Esophagus muscularis mucosa (tissue), 4 donors: ENCODE measurements around the gene RAP2A. TPM values are rescaled to one million over a fixed set of nuclear protein-coding genes. Genes with fewer than 3 reads are reported as not detected.

Experiments used
- DNase-seq: peaks from one replicate; pipeline ENCODE4 v3.0.0-alpha.2; 2017; ENCODE audit errors: extremely low spot score
- H3K27ac ChIP-seq, 4 donors: fragments of 200-600 bp; sonication (generic); replicated peaks in 1 of 4; 1 replicate in 3 of 4; 2 replicates in 1 of 4; pipeline ENCODE4 v1.5.1; 2016 to 2019; ENCODE audit warnings: mild to moderate bottlenecking in 1 of 4
- H3K27me3 ChIP-seq, 4 donors: fragments of 200-600 bp; sonication (generic); one replicate each; pipeline versions ENCODE4 v1.5.1 to v1.6.0; 2016 to 2019
- H3K36me3 ChIP-seq, 4 donors: fragments of 200-600 bp; sonication (generic); one replicate each; pipeline ENCODE4 v1.5.1; 2016 to 2019
- H3K4me1 ChIP-seq, 4 donors: fragments of 200-600 bp; sonication (generic); one replicate each; pipeline ENCODE4 v1.5.1; 2016 to 2019
- H3K4me3 ChIP-seq, 4 donors: fragments of 200-600 bp; sonication (generic); 1 replicate in 2 of 4; 2 replicates in 2 of 4; pipeline ENCODE4 v1.5.1; 2016 to 2019; ENCODE audit warnings: mild to moderate bottlenecking in 4 of 4, moderate library complexity in 1 of 4
- H3K9me3 ChIP-seq, 4 donors: fragments of 200-600 bp; sonication (generic); 1 replicate in 3 of 4; 2 replicates in 1 of 4; pipeline ENCODE4 v1.5.1; 2016 to 2019
- EP300 ChIP-seq: sonication (generic); formaldehyde crosslinking; IDR thresholded peaks from one replicate; pipeline ENCODE4 v1.6.1; 2017; ENCODE audit warnings: antibody characterized with exemption
- POLR2A ChIP-seq: fragments of 450-650 bp; IDR thresholded peaks from one replicate; pipeline ENCODE4 v1.6.1; 2017; ENCODE audit warnings: antibody characterized with exemption, moderate library complexity, mild to moderate bottlenecking, low read depth
- POLR2AphosphoS5 ChIP-seq, 2 donors: sonication (generic); formaldehyde crosslinking; IDR thresholded peaks; one replicate each; pipeline ENCODE4 v1.6.1; 2017; ENCODE audit warnings: antibody characterized with exemption in 2 of 2
- WGBS: methylation state at CpG from one replicate; pipeline ENCODE4 v1.1.5; 2018; 5-methylcytosine and 5-hydroxymethylcytosine counted together
- intact Hi-C: fragments of 100-400 bp; cut with DNase I; formaldehyde crosslinking; loops from one replicate; pipeline ENCODE4 v1.15.1; 2023
- total RNA-seq, 4 donors: library from RNA; depleted of rRNA; stranded (reverse); fragments of >200 nt; gene quantifications; one replicate each; pipeline versions ENCODE4 v1.1.0 to v1.2.1, GENCODE V29; 2016
- TF ChIP-seq, protein P1 (sequence below), 3 experiments: fragments of 200-600 bp in 2 of 3; fragments of 450-650 bp in 1 of 3; sonication (generic) in 2 of 3; IDR thresholded peaks; one replicate each; pipeline ENCODE4 v1.5.1; 2017 to 2019; ENCODE audit warnings: antibody characterized with exemption in 3 of 3, mild to moderate bottlenecking in 2 of 3, moderate library complexity in 1 of 3

Gene RAP2A
- total RNA-seq, 4 donors from 2014 or later = 24.1 to 27.8 (median 26.0) TPM

DNA sequence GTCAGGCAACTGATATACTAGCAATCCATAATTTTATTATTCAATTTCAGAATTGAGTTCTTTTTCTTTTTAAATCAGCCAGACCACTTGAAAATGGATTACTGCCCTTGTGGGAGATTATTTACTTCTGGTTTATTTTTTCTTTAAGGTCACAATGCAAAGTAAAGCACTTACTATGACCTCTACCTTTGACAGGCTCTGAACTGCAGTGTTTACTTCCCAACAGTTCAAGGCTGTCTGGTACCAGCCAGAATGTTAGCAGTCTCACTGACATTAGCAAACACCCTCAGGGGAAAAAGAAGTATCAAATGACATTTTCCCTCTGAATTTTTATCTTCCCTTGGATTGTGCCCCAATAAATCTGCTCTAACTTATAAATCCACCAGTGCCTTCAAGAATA, 57.5 kb downstream of the RAP2A start:
- TF ChIP-seq EP300 (no peak), POLR2A (no peak), POLR2AphosphoS5 (IDR thresholded peaks at IDR 0.05) (no peak)
- TF ChIP-seq, protein P1, sequence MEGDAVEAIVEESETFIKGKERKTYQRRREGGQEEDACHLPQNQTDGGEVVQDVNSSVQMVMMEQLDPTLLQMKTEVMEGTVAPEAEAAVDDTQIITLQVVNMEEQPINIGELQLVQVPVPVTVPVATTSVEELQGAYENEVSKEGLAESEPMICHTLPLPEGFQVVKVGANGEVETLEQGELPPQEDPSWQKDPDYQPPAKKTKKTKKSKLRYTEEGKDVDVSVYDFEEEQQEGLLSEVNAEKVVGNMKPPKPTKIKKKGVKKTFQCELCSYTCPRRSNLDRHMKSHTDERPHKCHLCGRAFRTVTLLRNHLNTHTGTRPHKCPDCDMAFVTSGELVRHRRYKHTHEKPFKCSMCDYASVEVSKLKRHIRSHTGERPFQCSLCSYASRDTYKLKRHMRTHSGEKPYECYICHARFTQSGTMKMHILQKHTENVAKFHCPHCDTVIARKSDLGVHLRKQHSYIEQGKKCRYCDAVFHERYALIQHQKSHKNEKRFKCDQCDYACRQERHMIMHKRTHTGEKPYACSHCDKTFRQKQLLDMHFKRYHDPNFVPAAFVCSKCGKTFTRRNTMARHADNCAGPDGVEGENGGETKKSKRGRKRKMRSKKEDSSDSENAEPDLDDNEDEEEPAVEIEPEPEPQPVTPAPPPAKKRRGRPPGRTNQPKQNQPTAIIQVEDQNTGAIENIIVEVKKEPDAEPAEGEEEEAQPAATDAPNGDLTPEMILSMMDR (IDR thresholded peaks at IDR 0.05) = no peak
- intact Hi-C loops = no loop called here
- no peaks in the 10 kb centered on the region for H3K4me1 ChIP-seq
- H3K27ac ChIP-seq = no peak overlapping the region
- no peaks in the 10 kb centered on the region for H3K36me3 ChIP-seq
- DNase-seq = no peak
- no peak overlapping the region for H3K4me3 ChIP-seq
- H3K9me3 ChIP-seq = peaks cover 0 to 12% (median 4%) of the 10 kb centered on the region in 4 donors
- no peaks in the 10 kb centered on the region for H3K27me3 ChIP-seq

DNA sequence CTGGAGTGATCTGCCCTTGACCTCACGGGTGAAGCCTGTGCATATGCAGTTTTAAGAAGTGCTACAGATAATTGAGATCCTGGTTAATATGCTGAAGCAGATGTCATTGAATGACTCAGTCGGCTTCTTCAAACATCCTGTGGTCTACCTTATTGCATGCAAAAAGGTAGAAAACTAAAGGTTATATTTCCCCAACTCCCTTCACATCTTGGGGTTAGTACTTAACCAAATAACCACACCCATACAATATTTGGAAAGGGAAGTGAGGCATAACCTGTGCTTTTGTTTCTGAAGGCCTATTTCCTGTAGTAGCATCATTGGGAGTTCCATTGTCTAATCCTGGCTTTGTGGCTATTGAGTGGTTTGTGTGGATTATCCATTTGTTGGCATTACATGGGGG, 58.3 kb downstream of the RAP2A start:
- no peak overlapping the region for H3K27ac ChIP-seq
- DNase-seq = no peak
- no peaks in the 10 kb centered on the region for H3K4me1 ChIP-seq
- H3K9me3 ChIP-seq = peaks cover 0 to 12% (median 4%) of the 10 kb centered on the region in 4 donors
- TF ChIP-seq EP300 = no peak
- 97% methylated on average over 2 of the region's 2 CpGs for WGBS
- H3K27me3 ChIP-seq = no peaks in the 10 kb centered on the region
- intact Hi-C loops = no loop called here
- no peaks in the 10 kb centered on the region for H3K36me3 ChIP-seq
- H3K4me3 ChIP-seq = no peak overlapping the region

DNA sequence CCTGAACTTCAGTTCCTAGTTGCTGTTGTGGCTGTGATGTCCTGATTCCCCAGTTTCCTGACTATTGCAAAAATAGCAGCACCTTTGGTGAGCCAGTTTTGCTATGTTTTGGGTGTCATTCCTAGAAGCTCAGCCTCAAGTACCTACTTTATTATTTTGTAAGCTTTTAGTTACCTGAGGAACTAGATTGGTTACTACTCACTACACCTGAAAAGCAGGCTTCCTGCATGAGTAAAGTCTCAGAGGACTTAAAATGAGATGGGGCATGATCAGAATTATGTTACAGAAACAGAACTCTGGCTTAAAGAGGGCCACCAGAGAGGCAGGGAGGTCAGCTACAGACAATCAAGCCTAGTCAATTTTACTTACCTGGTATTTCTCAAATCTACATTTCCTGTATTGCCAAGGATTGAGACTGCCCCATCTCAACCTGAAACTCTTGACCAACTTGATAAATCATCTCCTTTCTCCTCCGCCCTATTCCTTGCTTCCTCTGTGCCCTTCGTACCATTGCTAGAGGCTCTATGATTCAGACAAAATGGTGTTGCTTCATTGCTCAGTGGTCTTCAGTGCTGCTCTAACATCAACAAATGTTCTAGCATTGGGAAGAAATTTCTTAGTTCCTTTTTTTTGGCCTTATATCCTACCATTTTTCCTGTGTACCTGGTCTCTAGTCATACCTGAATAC, 58.9 kb downstream of the RAP2A start:
- TF ChIP-seq POLR2AphosphoS5 (IDR thresholded peaks at IDR 0.05) (no peak), EP300 (no peak), POLR2A (no peak)
- TF ChIP-seq, protein P1 (IDR thresholded peaks at IDR 0.05) = no peak
- DNase-seq = no peak
- Histone ChIP-seq H3K4me1 (no peaks in the 10 kb centered on the region), H3K36me3 (no peaks in the 10 kb centered on the region), H3K27me3 (no peaks in the 10 kb centered on the region), H3K4me3 (no peak overlapping the region), H3K9me3 (peaks cover 0 to 12% (median 4%) of the 10 kb centered on the region in 4 donors), H3K27ac (no peak overlapping the region)
- intact Hi-C loops = no loop called here
- 100% methylated on average over 2 of the region's 2 CpGs for WGBS

DNA sequence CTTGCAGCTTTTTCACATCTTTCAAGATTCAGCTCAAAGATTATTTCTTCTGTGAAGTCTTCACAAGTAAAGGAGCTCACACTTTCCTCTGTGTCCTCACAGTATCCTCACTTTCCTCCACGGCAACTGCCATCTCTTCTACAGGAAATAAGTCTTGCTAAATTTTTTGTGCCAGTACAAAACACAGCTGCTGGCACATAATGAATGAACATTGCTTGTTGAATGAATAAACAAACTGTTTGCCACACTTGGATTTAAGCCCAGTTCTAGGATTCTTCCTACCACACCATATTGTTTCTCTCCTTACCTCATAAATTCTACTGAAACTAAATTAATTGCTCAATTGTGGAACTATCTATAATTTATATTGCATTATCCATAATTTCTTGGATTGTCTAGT, 59.5 kb downstream of the RAP2A start:
- Histone ChIP-seq H3K9me3 (peaks cover 0 to 12% (median 4%) of the 10 kb centered on the region in 4 donors), H3K27me3 (no peaks in the 10 kb centered on the region), H3K27ac (no peak overlapping the region), H3K4me1 (no peaks in the 10 kb centered on the region), H3K4me3 (no peak overlapping the region), H3K36me3 (no peaks in the 10 kb centered on the region)
- WGBS = 74% methylated on average over 1 of the region's 1 CpG
- TF ChIP-seq POLR2A (no peak), EP300 (no peak), POLR2AphosphoS5 (IDR thresholded peaks at IDR 0.05) (no peak)
- TF ChIP-seq, protein P1 (IDR thresholded peaks at IDR 0.05) = no peak
- intact Hi-C loops = no loop called here
- no peak for DNase-seq

DNA sequence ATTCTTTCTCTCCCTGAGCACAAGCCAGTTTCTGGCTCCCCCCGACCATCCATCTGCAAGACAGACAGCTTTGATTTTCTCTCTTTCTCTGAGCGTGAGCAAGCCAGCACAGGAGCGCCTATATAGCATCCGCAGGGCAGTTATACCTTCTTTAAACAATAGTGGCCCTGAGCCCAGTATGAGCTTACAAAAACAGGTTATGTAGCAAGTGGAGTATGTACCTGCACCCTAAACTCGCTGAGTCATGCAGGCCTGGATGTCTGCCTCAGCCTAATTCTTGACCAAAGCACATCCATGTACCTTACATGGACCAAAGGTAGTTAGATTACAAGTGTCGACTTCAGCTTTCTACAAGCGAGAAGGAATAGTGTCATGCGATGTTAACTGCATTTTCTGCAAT, 61.7 kb downstream of the RAP2A start:
- 79% methylated on average over 8 of the region's 8 CpGs for WGBS
- Histone ChIP-seq H3K4me1 (no peaks in the 10 kb centered on the region), H3K36me3 (no peaks in the 10 kb centered on the region), H3K4me3 (no peak overlapping the region), H3K9me3 (peaks cover 0 to 7% (median 2%) of the 10 kb centered on the region in 4 donors), H3K27me3 (no peaks in the 10 kb centered on the region), H3K27ac (no peak overlapping the region)
- no peak for DNase-seq
- intact Hi-C loops = no loop called here
- no peak for TF ChIP-seq EP300
- no peak for TF ChIP-seq POLR2AphosphoS5 (IDR thresholded peaks at IDR 0.05)
- TF ChIP-seq POLR2A = no peak
- TF ChIP-seq, protein P1 (IDR thresholded peaks at IDR 0.05) = no peak
